ENCODE results near the gene MGRN1.
"Not testable (repeated sequence)": the region's sequence is repeated elsewhere in the genome, so short reads cannot be mapped to it uniquely, and the experiment has no call there.

MGRN1 gene

DNA sequence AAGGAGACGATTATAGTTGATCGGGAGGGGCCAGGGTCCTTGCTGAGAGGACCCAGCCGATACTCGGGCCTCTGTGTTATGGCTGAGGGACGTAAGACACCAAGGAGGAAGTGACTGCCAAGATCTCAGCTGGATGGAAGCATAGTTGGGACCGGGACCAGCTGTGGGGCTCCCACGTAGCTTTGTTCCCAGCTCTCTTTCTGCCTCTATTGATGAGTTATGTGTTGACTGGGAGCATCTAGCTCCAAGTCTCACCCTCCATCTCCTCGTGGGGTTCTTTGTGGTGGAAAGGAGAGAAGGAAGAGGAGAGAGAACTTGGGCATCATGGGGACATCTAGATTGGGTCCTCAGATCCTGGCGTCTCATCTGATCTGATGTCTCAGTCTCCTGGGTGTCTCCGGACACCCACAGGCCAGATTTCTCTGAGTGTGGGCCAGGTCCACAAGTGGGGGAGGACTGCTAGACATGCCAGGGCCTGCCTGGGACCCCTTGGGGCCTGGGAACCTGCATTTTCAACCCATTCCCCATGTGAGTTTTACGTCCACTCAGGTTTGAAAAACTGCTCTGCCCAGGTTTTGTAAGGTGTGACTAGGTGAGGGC lies 1.0 kb downstream of the MGRN1 start:
- no peak for DNase-seq

GRCh38 chr16:4626396-4626795 lies 1.8 kb downstream of the MGRN1 start:
- DNase-seq, result no peak

- no peak for DNase-seq
Observed at GRCh38 chr16:4628283-4628682, 3.7 kb downstream of the MGRN1 start.

DNA sequence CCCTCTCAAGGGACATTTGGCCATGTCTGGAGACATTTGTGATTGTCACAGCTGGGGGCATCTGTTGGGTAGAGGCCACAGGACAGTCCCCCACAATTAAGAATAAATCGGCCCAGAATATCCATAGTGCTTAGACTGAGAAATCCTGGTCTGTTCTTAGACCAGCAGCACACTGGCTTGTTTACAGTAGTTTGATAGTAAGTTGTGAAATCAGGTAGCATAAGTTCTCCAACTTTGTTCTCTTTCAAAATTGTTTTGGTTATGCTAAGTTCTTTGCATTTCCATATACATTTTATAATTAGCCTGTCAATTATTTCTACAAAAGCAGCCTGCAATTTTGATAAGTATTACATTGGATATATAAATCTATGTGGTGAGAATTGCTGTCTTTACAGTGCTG lies 6.8 kb downstream of the MGRN1 start:
- no peak for DNase-seq

- no peak for DNase-seq
Observed at GRCh38 chr16:4633910-4634635, 9.4 kb downstream of the MGRN1 start.

GRCh38 chr16:4634768-4635167 lies 10.1 kb downstream of the MGRN1 start:
- DNase-seq, result no peak

GRCh38 chr16:4636196-4636595 lies 11.6 kb downstream of the MGRN1 start:
- DNase-seq, result no peak

DNA sequence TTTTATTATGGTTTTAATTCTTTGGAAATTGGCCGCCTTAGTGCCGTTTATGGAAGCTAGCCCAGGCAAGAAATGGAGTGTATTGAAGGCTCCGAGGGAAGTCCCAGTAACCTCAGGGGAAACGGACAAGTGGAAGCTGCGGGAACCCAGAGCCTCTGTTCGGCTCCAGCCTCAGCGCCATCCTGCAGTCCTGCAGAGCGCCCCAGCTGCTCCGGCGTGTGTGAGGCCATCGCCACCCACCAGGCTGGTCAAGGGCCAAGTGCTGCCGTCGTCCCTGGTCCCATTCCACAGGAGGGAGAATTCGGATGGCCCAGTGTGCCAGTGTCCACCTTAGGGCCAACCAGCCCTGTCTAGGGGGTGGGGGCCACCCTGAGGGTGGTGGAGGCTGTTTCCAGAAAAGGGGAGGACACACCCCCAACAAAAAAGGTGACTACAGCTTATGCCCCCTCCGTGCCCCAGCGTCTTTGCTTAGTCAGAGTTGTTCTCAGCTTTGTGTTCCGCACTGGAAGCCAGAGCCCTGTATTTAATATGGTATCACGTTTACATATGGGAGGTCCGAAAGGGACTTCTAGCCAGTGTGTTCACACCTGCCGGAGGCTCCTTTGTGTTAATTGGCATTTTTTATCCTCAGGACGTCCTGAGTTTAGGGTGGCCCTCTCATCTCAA lies 13.0 kb downstream of the MGRN1 start:
- DNase-seq, result no peak

GRCh38 chr16:4639899-4640509 lies 15.4 kb downstream of the MGRN1 start:
- no peak for DNase-seq

DNA sequence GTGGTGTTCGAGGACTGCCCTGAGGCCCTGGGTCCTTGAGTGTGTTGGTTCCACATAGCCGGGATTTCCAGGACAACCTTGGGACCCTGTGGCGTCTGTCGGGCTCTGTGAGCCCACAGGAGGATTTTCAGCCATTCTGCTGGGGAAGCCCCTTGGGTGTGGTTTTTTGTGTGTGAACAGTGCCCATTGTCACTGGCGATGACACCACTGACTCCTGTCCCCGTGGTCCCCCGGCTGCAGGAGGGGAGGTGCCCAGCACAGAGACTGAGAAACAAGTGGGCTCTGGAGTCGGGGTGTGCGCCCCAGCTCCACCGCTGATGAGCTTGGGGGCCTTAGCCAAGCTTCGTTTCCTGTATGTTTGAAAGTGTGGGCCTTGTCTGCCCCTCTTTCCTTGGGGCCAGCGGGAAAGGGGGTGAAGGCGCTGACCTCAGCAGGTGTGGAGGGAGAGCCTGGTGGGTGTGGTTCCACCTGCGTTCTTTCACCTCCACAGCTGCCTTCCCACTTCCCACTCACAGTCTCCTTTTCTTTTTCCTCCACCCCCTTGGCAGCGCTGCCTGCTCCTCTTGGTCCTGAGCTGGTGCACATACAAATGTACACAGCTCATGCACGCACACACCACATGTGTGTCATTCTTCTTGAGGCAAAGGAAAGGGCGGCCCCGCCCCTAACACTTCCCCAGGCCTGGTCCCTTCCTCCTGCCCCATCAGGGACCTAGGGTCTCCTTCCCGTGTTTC lies 16.1 kb downstream of the MGRN1 start:
- DNase-seq, result no peak

- DNase-seq, result no peak
Observed at GRCh38 chr16:4641306-4641687, 16.7 kb downstream of the MGRN1 start.

- DNase-seq, result no peak
Observed at GRCh38 chr16:4641895-4642294, 17.3 kb downstream of the MGRN1 start.

DNA sequence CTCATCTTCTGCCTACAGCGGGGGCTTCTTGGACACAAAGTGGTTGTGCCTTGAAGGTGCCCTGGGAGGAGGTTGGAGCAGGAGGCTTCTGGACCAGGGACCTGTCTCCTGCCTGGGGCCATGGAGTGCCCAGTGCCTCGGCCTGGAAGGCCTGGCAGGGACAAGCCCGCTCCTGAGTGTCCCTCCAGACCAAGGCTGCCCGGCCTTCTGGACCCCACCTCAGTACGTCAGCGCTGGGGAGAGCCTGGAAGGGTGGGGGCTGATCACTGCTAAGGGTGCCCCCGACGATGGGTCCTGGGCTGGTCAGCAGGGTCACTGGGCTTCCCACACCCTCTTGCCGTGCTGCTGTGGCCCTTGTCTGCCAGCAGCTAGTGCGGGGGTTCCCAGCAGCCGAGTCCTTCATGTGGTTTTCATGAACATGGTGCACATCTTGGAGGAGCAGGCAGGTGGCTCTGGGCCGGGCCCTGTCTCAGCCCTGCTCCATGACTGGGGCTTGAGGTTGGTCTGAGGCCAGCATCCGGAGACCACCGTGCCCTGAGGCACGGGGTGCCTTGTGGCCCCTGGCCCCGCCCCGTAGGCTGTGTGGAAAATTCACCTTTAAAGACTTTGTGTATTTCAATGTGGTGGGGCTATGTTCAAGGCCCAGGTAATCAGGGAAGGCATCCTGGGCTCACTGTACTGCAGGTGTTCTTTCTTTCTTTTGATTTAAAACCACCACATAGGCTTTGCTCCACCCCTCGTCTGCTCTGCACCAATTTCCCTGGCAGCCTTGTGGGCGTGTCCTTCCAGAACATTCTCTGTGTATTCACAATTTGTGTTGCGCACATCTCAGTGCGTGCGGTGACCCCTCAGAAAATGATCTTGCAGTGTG lies 22.4 kb downstream of the MGRN1 start:
- DNase-seq, result no peak

DNA sequence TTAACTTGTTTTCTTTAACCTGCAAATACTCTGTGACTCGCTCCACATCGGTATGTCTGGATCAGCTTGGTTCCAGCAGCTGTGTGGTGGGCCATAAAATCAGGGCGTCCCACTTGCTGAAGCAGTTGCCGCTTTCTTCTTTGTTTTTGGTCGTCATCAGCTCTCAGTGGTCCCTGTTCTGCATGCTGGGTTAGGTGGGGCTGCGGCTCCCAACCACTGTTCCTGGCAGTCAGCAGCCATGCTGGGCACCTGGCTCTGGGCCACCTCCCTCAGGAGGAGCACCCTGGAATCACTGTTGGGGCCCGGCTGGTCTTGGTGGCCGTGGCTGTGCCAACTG lies 23.0 kb downstream of the MGRN1 start:
- DNase-seq, result no peak

DNA sequence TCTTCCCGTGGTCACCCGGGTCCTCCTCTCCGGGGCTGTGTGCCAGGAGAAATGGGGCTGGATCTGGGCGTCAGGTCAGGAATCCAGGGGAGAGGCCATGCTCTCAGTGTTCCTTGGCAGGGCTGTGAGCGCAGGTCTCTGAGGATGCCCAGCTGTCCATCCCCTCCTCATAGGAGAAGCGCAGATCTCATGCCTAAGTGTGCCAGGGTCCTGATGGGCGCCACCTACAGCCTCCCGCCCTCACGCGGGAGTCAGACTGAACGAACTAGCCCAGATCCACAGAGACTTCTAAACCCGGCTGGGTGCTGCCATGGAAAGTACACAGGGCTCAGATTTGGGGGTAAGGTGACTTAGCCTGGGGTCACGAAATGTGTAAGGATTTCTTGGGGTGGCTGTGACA lies 24.3 kb downstream of the MGRN1 start:
- DNase-seq, result no peak

DNA sequence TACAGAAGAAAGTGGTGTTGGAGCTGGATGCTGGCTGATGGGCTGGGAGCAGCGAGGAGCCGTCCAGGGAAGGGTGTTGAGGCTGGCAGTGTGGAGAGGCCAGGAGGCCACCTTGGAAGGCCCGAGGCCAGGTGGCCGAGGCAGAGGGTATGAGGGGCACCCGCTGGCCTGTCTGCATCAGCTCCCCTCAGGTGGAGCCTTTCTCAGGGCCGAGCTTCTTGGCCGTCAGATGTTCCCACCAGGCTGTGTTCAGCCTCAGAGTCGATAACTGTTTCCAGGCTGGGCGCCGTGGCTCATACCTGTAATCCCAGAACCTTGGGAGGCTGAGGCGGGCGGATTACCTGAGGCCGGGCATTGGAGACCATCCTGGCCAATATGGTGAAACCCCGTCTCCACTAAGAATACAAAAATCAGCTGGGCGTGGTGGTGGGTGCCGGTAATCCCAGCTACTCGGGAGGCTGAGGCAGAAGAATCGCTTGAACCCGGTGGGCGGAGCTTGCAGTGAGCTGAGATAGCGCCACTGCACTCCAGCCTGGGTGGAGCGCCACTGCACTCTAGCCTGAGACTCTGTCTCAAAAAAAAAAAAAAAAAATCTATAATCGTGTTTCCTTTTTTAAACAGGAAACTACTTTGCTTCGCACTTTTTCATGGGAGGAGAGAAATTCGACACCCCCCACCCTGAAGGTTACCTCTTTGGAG lies 25.3 kb downstream of the MGRN1 start:
- no peak for DNase-seq

DNA sequence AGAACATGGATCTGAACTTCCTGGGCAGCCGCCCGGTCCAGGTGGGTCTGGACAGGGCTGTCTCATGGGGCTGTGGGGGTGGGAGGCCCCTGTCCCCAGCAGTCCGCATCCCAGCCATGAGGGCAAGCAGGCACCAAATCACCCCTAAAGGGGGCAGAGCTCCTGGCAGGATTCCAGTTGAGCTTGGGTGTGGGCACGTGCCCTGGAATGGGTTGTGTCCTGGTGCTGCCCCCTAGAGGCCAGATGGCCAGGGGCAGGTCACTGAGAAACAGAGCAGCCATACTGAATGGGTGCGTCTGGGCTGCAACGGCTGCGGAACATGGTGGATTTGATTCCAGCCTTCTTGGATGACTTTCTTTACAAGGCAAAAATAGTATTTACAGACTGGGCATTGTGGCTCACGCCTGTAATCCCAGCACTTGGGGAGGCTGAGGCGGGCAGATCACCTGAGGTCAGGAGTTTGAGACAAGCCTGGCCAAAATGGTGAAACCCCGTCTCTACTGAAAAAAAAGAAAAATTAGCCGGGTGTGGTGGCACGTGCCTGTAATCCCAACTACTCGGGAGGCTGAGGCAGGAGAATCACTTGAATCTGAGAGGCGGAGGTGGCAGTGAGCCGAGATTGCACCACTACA lies 25.9 kb downstream of the MGRN1 start:
- not testable (repeated sequence) for DNase-seq

DNA sequence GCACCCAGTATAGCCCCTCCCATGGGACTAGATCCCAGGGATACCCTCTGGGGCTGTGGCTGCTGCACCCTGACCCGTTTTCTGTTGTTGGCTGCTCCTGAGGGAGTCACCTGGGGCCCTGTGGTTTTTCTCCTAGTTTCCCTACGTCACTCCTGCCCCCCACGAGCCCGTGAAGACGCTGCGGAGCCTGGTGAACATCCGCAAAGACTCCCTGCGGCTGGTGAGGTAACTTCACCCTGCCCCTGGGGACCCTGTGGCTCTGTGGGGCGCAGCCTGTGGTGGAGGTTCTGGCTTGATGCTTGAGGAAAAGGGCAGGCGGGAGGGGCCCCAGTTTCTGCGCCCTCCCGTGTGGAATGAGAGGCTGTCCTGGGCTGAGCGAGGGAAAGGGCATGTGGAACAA lies 27.2 kb downstream of the MGRN1 start:
- no peak for DNase-seq

DNA sequence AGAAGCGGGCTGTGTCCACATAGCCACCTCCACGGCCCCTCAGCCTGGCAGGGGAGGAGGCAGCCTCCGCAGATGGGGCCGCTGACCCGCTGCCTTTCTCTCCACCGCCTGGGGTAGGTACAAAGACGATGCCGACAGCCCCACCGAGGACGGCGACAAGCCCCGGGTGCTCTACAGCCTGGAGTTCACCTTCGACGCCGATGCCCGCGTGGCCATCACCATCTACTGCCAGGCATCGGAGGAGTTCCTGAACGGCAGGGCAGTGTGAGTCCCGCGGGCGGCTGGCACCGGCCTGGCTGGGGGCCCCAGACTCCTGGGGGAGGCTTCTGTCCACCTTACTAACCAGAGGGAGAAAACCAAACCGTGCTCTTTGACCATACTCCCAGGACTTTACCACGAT lies 27.9 kb downstream of the MGRN1 start:
- no peak for DNase-seq

GRCh38 chr16:4654011-4654963 lies 29.7 kb downstream of the MGRN1 start:
- no peak for DNase-seq
